GM18498 (cell line): ENCODE measurements around the gene PLPPR1.
"Not testable (repeated sequence)": the region's sequence is repeated elsewhere in the genome, so short reads cannot be mapped to it uniquely, and the experiment has no call there.

ENCODE experiments used
- ATAC-seq: cut with Tn5 transposase; IDR thresholded peaks from one replicate; pipeline ENCODE4 v1.9.1; 2021; ENCODE audit warnings: mild to moderate bottlenecking, moderate library complexity; ENCODE audit not compliant: unreplicated experiment

PLPPR1 gene

DNA sequence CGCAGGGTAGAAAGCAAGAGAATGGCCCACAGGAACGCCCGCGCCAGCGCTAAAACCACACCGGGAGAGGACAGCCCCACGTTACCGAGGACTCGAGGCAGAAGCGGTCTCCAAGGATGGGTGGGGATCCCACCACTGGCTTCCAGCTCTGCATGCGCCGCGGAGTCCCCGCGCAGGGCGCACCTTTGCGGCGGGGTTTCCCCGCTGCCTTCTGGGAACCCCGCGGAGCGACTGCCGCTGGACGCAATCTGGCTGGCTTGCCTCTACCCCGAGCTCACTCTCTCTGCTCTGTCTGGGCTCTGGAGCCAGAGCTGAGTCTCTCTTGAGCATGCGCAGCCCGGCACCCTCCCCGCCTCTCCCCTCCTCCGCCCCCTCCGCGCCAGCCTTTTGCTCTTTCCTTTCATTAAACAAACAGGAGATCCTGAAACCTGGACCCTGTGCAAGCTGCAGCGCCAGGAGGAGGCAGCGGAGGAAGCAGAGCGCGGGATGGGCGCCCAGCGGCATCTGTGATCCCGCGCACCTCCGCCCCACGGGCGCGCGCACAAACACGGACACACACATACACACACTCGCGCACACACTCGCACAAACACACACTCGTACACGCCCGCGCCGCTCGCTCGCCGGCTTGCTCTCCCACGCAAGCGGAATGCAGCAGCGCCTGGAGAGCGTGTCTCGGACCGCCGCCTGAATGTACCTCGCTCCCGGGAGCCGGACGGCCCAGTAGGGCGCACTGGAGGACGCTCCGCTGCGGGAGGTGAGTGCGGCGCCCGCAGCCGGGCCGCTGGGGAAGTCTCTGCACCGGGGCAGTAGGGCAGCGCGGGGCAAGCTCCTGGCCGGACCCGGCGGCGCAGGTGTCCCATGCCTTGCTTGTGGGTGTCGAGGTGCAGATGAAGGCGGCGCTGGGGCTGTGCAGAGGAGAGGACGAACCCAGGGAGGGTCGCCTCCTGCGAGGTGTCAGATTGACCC, at the start of gene PLPPR1:
TSS of gene PLPPR1 (plus strand) at position 382 of the 969 bp plus-strand sequence.
- ATAC-seq: no peak

- ATAC-seq: no peak
Measured at GRCh38 chr9:100989731-100990130, 38.8 kb upstream of the PLPPR1 start.

DNA sequence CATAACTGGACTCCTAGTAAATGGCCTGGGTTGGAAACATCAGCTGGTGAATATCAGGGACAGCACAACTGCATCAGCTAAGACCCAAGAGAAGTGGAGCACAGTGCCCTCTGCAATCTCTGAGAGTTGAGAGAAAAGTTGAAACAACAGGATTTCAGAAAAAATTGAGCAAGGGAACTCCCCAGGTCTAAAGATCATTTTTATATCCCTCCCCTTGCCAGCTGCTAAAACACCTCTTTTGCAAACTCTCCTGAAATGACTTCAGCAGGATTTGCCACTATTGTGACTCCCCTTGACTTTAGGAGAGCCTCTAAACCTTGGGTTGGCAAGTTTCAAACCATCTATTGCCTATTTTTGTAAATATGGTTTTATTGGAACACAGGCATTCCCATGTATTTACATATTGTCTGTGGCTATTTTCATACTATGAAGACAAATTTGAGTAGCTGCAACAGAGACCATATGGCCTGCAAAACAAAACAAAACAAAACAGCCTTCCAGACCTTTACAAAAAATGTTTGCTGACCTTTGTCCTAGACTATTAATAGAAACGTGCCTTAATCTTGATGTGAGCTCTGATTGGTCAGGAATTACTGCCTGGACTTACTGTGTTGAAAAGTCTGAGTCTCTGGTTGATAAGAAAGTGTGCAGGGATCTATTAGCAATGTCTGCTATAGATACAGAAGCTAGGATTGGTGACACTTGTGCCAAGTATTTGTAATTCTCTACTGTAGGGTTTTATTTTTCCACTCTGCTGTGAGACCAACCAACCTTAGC, 37.7 kb upstream of the PLPPR1 start:
- no peak for ATAC-seq

DNA sequence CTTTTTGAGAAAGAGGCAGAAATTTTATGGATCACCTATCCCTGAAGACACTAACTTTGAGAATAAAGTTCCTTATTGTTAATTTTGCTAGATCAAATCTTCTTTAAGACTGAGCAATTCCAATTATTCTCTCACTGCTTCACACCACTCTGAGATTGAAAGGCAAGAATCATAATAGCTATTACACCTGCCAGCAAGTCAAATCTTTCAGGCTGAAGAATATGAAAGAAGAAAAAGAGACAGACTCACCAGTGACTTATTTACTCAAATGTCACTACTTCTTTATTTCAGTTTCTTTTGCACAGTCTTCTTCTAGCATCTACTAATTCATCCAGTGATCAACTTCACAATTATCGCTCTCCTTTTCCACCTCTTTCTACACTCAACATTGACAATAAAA, 35.9 kb upstream of the PLPPR1 start:
- no peak for ATAC-seq

DNA sequence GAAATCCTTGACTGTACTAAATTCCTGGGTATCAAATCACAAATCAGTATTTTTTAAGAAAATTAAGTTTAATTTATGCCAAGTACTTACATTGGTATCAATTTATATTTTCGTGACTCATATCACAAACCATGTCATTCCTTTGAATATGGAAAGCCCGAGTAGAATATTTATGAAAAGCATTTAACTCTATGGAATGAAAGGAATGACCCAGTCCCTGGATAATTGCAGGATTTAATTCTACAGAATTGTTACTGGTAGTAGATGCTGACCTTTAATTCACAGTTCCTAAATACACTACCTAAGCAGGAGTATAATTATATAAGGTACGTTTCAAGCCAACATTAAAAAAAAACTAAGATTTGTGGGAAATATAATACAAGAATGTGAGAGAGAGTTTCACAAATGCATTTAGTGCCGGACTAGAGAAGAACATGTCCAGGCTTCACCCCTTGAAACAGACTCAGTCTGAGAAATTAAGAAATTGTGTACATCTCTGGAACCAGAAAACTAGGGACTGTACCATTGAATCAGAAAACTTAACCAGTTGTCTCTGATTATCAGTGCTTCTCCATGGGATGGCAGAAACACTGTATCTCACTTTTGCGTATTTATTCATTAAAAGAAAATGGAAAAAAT, 28.5 kb upstream of the PLPPR1 start:
- no peak for ATAC-seq

DNA sequence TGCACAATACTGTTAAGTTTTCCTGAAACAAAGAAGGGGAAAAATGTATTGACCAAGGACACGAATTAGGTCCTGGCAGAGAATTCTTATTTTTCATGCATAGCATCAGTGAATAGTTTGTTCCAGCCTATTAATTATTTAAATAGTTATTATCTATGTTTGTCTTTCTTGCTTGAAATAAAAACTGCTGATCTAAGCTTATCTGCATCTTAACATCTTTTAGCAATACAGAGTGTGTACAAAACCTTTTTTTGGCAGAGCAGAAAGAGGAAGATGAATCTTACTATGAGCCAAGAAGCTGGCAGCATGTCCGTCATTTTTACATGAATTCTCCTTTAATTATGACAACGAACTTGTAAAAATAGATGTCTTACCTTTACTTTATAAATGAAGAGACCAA, 23.3 kb upstream of the PLPPR1 start:
- no peak for ATAC-seq

- ATAC-seq: no peak
Measured at GRCh38 chr9:101014566-101014965, 14.0 kb upstream of the PLPPR1 start.

DNA sequence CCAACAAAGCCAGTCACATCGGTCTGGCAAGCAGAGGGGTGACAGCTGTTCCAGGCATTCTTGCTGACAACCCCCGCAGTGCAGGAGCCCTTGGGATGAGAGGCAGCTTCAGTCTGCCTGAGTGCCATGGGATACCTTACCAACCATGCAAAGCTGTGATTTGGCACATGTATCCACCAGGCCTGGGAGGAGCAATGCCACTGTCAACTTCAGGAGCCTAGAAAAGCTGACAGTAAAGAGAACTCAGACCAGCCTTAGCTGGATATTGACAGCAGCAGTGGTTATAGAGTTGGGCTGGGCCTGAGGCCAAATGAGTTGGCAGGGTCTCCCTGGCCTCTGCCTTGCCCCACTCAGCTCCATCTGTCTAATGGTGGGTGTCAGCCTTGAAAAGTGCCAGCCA, 10.1 kb upstream of the PLPPR1 start:
- no peak for ATAC-seq

DNA sequence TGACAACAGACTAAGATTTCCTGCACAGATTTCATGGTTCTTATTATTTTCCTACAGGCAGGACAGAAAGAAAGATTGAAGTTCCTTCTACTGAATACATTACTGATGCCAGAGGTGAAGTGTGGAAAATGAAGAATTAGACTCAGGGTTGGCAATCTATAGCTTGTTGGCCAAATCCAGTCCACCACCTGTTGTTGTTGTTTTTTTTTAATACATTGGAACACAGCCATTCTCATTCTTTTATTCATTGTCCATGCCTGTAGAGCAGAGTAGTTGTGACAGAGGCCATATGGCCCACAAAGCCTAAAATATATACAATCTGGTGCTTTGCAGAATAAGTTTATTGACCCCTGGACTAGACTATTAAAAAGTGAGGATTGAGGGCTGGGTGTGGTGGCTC, 5.8 kb upstream of the PLPPR1 start:
- no peak for ATAC-seq

DNA sequence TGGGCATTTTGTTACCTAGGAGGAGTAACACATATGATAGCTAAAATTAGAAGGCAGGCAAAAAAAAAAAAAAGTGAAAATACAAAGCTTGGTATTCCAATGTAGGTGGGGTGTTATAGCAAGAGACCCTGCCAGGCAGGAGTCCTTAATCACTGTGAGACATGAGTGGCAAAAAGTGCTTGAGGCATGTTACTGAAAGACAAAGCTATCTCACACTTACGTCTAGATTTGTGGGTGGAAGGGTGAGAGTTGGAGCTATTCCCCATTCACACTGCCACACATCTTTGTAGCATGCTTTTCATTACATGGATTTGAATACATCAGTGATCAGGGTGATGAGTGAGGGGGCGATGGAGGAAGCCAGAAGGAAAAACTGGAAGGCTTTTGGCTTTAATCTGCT, 2.6 kb upstream of the PLPPR1 start:
- ATAC-seq: no peak

- no peak for ATAC-seq
Measured at GRCh38 chr9:101026824-101027223, 1.7 kb upstream of the PLPPR1 start.

DNA sequence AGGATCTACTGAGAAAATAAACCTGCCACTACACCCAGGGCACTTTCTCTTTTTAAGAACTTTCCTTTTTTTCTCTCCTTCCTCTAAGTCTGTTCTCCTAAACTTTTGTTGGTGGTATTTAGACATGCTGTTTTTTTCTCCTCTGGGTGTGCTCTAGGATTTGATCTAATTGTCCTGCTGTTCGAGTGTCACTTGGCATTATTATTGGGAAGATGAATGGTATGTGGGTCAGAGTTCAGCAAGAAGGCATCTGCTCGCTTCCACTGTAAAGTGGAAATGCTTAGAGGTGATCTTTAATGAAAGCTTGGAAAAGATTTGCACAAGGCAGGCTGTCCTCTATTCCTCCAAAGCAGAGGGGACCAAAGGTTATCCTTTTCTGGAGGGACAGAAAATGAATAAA, 1.3 kb upstream of the PLPPR1 start:
- no peak for ATAC-seq

DNA sequence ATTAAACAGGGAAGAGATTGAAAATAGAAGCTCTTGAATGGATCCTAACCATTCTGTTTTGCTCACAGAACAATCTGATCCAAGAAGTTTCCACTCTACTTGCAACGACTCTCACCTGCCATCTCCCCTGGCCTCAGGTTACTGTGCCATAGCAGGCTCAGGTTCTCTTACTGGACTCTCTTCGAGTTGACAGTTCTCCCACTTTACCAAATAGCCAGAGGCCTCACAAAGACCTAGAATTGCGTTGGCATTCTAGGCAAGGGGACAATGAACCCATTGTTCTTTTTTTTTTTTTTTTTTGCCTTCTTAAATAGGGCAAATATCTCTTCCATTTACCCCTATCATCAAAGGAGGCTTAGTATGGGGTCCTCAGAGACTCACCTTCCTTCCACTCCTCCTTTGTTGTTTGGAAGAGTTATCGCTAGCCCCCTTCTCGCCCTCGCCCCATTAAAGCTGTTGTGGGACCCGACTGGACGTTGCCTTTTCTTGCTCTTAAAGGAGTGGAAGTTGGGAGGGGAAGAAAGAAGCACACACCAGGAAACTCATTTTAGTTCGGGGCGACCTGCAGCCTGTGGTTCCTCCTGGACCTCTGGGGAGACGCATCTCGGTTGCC, 688 bp upstream of the PLPPR1 start:
- ATAC-seq: no peak

GRCh38 chr9:101029315-101030085, 973 bp downstream of the PLPPR1 start:
- no peak for ATAC-seq

GRCh38 chr9:101030086-101030391, 1.5 kb downstream of the PLPPR1 start:
- ATAC-seq: no peak

DNA sequence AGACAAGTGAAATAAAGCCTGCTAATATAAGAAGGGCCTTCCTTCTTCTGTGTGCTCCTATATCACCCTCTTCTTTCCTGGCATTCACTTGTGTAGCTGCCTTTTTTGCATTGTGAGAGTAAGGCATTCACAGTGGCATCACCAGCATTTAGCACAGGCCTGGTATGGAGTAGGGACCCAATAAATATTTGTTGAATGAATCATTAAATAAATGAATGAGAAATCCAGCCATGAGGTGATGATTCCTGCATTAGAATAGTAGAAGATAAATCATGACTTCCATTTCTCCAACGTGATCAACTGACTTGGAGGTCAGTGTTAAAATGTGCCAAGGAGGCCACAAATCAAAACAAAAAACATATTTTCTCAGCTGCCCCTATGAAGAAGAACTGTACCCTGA, 3.9 kb downstream of the PLPPR1 start:
- ATAC-seq: no peak

DNA sequence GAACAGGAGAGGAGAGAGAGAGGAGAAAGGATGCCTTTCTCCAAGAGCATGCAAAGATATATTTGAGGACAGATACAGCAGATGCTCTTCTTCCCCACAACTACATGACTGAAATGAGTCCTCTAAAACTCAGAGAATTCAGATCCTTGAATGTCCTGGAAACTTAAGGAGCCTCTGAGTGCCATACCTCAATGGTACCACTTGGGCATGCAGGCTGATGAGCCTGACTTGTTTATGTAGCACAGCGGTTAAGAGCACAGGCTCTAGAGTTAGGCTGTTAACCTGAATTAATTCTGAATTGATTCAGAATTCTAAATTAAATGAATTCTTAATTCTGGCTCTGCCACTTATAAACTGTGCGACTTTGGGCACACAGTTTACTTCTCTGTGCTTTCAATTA, 5.7 kb downstream of the PLPPR1 start:
- no peak for ATAC-seq

DNA sequence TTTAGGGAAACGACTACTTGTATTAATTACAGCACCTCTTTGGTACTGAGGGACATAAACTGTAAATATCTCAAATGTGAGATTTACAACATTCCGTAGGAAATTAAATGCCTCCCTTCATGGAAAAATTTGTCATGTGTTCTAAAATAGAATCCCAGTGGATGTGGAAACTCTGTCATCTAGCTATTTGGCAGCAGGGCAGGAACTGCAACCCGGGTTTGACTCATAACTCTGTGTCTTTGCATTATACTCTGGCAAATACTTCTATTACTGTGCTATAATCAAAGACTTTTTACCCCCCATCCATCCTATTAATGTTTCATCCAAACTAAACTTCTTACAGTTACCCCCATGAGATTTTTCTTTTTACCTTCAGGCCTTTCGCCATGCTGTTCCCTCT, 6.6 kb downstream of the PLPPR1 start:
- no peak for ATAC-seq

- no peak for ATAC-seq
Measured at GRCh38 chr9:101037430-101037829, 8.9 kb downstream of the PLPPR1 start.

GRCh38 chr9:101038488-101038887, 10.0 kb downstream of the PLPPR1 start:
- ATAC-seq: no peak

DNA sequence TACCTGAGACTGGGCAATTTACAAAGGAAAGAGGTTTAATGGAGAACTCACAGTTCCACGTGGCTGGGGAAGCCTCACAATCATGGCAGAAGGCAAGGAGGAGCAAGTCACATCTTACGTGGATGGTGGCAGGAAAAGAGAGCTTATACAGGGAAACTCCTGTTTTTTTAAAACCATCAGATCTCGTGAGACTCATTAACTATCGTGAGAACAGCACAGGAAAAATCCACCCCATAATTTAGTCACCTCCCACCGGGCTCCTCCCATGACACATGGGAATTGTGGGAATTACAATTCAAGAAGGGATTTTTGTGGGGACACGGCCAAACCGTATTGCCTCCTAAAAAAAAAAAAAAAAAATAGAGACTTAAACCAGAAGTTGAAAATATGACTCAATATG, 11.1 kb downstream of the PLPPR1 start:
- not testable (repeated sequence) for ATAC-seq
